KOPT-K1 (cell line): Measurements from ENCODE around the gene PGBD5.

Experiments
- H3K27ac ChIP-seq: fragments of 200-600 bp; sonication (generic); 2 replicates; pipeline ENCODE4 v1.5.1; 2016; ENCODE audit warnings: antibody characterized with exemption, mild to moderate bottlenecking, low read depth, low read length; ENCODE audit not compliant: poor library complexity, severe bottlenecking
- H3K36me3 ChIP-seq: fragments of 200-600 bp; sonication (generic); 2 replicates; pipeline ENCODE4 v1.5.1; 2017; ENCODE audit warnings: antibody characterized with exemption, mild to moderate bottlenecking, low read length, moderate library complexity; ENCODE audit not compliant: insufficient read depth
- H3K9me3 ChIP-seq: fragments of 200-600 bp; sonication (generic); 2 replicates; pipeline ENCODE4 v1.5.1; 2017; ENCODE audit warnings: antibody characterized with exemption, low read length, mild to moderate bottlenecking; ENCODE audit not compliant: insufficient read depth, poor library complexity, severe bottlenecking

The PGBD5 gene

GRCh38 chr1:230292689-230293389 lies 133.3 kb downstream of the PGBD5 start:
- H3K27ac ChIP-seq: no peak overlapping the region
- no peaks in the 10 kb centered on the region for H3K36me3 ChIP-seq
- H3K9me3 ChIP-seq: no peaks in the 10 kb centered on the region

- Histone ChIP-seq H3K9me3 (no peaks in the 10 kb centered on the region), H3K36me3 (no peaks in the 10 kb centered on the region), H3K27ac (no peak overlapping the region)
These were observed 134.2 kb downstream of the PGBD5 start for GRCh38 chr1:230291731-230292620.

DNA sequence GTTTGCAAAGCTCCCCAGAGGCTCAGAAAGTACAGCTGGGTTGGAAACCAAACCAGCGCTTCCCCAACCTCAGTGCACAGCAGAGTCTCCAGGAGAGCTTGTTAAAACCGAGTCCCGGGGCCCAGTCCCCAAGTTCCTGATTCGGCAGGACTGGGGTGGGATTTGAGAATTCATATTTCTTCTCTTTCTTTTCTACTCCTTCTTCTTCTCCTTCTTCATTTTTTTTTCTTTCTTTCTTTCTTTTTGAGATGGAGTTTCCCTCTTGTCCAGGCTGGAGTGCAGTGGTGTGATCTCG lies 136.8 kb downstream of the PGBD5 start:
- peaks cover 8% of the 10 kb centered on the region for H3K36me3 ChIP-seq
- no peak overlapping the region for H3K27ac ChIP-seq
- no peaks in the 10 kb centered on the region for H3K9me3 ChIP-seq

GRCh38 chr1:230288641-230289349 lies 137.3 kb downstream of the PGBD5 start:
- H3K36me3 ChIP-seq: peaks cover 13% of the 10 kb centered on the region
- no peaks in the 10 kb centered on the region for H3K9me3 ChIP-seq
- no peak overlapping the region for H3K27ac ChIP-seq

DNA sequence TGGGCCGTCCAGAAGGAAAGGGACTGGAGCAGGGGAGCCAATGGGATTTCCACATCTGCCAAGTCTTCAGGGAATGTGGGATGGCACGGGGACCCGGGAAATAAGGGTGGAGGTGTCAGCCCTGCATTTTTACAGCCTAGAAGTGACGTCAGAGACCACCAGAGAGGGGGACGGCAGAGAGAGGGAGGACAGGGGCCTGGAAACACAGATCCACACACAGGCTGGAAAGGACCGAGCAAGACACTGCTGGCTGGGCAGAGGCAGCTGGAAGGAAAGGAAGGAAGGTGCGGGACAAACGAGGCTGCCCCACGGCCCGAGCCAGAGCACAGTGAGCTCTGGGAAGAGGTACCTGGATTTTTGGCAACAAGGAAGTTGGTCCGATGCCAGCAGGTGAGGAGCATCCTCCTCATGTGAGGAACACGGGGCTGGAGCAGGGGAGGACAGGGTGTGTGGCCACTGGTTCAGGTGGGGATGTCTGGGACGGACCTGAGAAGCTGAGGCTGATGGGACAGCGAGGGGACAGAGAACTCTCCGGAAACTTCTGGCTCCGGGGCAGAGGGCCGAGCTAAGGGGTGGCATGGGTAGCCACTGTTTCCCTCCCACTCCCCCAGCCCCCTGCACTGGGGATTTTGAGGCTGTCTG lies 138.3 kb downstream of the PGBD5 start:
- Histone ChIP-seq H3K27ac (no peak overlapping the region), H3K36me3 (peaks cover 22% of the 10 kb centered on the region), H3K9me3 (no peaks in the 10 kb centered on the region)

DNA sequence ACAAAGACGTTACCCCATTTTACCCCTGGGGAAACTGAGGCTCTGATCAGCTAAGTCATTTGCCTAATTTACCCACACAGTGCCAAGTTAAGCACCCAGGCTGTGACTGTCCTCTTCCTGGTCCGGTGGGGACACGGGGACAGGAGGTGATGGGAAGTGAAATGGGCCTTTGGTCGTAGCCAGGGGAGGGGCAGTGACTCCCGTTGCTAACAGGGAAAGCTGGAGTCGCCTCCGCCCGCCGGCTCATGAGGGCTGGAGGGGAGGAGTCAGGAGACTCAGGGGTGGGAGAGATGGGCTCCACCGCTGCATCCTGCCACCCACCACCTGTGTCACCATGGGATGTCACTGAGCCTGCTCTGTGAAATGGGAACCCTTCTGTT lies 139.3 kb downstream of the PGBD5 start:
- no peaks in the 10 kb centered on the region for H3K9me3 ChIP-seq
- H3K36me3 ChIP-seq: peaks cover 29% of the 10 kb centered on the region
- no peak overlapping the region for H3K27ac ChIP-seq

DNA sequence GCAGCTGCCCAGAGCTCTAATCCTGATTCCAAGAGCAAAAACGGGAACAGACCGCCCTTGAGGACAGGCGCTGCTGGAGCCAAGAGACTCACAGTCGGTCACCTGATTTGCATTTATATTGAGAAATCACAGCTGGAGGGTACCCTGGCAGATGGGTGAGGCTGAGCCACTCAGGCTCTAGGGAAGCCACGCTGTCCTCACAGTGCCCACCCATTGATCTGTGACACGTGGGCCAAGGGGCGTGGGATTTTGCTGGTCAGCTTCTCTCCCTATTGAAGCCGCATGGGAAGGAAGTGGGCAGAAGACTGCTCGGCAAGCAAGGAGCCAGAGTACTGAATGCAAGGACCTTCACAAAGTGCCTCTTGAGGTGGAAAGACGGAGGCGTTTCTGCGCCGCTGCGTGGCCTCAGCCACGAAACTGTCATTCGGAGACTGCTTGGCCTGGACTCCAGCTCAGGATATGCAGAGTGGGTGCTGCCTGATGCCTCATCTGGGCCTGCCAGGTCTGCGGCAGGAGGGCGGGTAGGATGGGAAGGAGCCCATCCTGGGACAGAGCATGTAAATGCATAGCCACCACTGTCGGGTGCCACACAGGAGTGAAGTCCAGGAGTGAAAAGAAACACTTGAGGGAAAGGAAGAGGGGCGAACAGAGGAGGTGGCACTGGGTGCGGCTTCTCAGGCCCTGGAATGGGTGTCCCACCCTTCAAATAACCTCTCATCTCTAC lies 139.8 kb downstream of the PGBD5 start:
- Histone ChIP-seq H3K27ac (no peak overlapping the region), H3K36me3 (peaks cover 34% of the 10 kb centered on the region), H3K9me3 (no peaks in the 10 kb centered on the region)

- Histone ChIP-seq H3K9me3 (no peaks in the 10 kb centered on the region), H3K36me3 (peaks cover 44% of the 10 kb centered on the region), H3K27ac (no peak overlapping the region)
These were observed 140.8 kb downstream of the PGBD5 start for GRCh38 chr1:230285351-230285750.

DNA sequence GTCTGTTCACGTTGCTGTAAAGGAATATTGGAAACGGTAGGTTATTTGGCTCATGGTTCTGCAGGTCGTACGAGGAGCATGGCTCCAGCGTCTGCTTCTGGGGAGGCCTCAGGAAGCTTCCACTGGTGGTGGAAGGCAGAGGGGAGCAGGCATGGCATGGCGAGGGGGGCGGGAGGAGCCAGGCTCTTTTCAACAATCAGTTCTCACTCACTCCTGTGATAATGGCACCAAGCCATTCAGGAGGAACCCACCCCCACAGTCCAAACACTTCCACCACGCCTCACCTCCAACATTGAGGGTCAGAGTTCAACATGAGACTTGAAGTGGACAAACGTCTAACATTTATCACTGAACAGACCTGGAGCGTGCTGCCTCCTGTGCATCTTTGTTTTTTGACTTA lies 141.2 kb downstream of the PGBD5 start:
- H3K36me3 ChIP-seq: peaks cover 48% of the 10 kb centered on the region
- H3K9me3 ChIP-seq: no peaks in the 10 kb centered on the region
- H3K27ac ChIP-seq: no peak overlapping the region

DNA sequence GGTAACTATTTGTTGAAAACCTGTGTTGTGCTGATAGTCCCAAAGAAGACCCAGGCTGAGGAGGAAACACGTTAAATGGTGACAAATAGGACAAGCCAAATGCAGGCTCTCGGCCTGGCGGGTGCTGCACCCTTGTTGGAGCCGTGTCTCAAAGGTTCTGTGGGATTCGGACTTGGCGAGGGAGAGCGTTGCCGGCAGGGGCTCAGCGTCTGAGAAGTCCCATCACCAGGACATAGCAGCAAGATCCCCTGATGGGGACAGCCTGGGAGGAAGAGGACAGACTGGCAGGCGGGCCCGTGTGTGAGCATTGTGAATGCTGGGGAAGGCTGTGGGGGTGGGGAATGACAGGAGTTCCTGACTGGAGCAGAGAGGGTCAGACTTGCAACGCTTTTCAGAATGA lies 142.5 kb downstream of the PGBD5 start:
- H3K9me3 ChIP-seq: no peaks in the 10 kb centered on the region
- H3K27ac ChIP-seq: no peak overlapping the region
- H3K36me3 ChIP-seq: peaks cover 61% of the 10 kb centered on the region

DNA sequence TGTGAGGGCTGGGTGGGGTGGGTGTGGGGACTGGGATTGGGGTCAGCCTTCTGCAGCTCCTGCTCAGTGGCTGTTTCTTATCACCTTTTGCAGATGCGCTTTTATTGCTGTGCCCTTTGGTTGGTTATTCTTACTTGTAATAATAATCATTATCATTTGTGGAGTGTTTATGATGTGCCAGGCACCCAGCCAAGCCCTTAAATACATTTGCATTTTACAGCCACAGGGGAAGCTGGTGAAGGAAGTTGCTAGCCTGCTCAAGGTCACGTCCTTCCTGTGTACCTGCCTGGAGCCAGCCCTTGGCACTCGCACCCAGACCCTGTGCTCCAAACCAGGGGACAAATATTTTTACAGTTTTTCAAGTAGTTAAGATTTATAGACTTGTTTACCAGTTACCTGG lies 144.0 kb downstream of the PGBD5 start:
- H3K9me3 ChIP-seq: no peaks in the 10 kb centered on the region
- peak overlapping the region; percentile 95 for H3K27ac ChIP-seq
- peaks cover 75% of the 10 kb centered on the region for H3K36me3 ChIP-seq

DNA sequence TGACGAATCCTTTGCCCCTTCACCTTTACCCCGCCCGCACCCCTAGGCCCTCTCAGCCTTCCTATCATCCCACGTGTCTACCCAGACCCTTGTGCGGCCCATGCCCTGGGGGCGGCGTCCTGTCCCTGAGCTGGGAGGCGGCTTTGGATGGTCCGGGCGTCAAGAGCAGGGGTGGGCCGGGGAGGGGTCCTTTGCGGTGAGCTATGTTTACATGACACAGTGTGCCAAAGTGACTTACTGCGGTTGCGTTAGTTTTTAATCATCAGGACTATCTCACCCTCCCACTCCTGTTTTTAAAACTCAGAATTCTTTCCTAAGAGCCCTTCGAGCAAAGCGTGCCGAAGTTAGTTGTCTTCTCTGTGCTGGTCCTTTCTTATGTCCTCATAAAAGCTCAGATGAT lies 144.6 kb downstream of the PGBD5 start:
- no peaks in the 10 kb centered on the region for H3K9me3 ChIP-seq
- H3K36me3 ChIP-seq: peaks cover 79% of the 10 kb centered on the region
- peak overlapping the region; percentile 95 for H3K27ac ChIP-seq

DNA sequence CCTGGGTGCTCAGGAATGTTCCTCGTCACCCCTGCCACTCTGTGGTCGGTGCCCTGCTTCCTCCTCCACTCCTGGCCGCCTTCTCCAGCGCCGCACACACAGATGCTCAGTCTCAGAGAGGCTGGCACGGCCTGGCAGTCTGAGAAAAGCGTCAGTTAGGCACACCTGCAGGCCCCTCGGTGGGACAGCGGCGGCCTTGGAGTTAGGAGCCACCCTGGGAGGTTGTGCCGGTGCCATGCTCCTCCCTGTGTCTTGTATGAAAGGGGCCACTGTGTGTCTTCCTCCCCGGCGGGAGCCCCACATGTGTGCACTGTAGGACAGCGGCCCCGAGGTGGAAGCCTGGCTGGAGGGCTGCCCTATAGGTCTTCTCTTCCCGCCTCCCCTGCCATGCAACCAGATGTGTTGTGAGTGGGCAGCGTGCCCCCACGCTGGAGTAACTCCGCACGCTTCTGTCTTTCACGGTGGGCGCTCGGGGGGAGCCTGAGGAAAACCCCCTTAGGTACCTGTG lies 145.2 kb downstream of the PGBD5 start:
- Histone ChIP-seq H3K36me3 (peaks cover 85% of the 10 kb centered on the region), H3K9me3 (no peaks in the 10 kb centered on the region), H3K27ac (peak overlapping the region; percentile 95)

GRCh38 chr1:230280054-230280795 lies 145.9 kb downstream of the PGBD5 start:
- Histone ChIP-seq H3K9me3 (no peaks in the 10 kb centered on the region), H3K36me3 (peaks cover 92% of the 10 kb centered on the region), H3K27ac (peak overlapping the region; percentile 95)
